Fibroblast of the aortic adventitia (primary cell): ENCODE data around the gene TBC1D2B. TPM values are rescaled to one million over a fixed set of nuclear protein-coding genes. Genes with fewer than 3 reads are reported as not detected.

Experiments
- DNase-seq: peaks from one replicate; pipeline ENCODE4 v3.0.0-alpha.2; 2010; ENCODE audit warnings: low read depth
- H3K4me3 ChIP-seq: 2 replicates; pipeline ENCODE4 v1.5.1; 2011; ENCODE audit warnings: low read depth, mild to moderate bottlenecking, control low read depth, low read length, moderate library complexity
- total RNA-seq: library from RNA; depleted of rRNA; stranded (reverse); fragments of >200 nt; gene quantifications from 2 replicates; pipeline ENCODE4 v1.2.3, GENCODE V29; 2012; ENCODE audit warnings: low replicate concordance
- TF ChIP-seq, protein P1 (sequence below): IDR thresholded peaks from 2 replicates; pipeline ENCODE4 v1.5.1; 2011; ENCODE audit warnings: mild to moderate bottlenecking, low read length, control low read depth, inconsistent platforms; ENCODE audit not compliant: insufficient read depth

TBC1D2B gene
- total RNA-seq, 1 donor = 28.9 TPM

DNA sequence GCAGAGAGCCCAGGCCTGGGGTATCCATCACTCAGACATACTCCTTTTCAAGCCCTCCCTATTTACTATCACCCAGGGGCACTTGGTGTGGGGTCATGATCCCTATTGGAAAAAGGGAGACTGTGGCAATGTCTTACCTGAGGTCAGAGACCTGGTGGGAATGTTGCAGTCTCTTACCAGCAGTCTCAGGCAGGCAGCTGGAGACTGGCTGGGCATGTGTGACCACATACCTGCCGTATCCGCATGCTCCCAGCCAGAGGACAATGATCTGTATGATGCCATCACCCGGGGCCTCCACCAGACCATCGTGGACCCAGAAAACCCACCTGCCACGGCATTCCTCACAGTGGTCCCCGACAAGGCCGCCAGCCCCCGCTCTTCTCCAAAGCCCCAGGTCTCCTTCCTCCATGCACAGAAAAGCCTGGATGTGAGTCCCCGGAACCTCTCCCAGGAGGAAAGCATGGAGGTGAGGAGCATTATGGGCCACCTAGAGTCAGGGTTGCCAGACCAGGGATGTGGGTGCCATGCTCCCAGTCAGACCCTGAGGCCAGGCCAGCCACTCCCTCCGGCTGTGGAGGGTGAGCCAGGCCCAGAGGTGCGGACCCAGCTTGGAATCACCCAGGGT is 20.7 kb upstream of the TBC1D2B start:
- no peak overlapping the region for H3K4me3 ChIP-seq
- DNase-seq = no peak
- TF ChIP-seq, protein P1, sequence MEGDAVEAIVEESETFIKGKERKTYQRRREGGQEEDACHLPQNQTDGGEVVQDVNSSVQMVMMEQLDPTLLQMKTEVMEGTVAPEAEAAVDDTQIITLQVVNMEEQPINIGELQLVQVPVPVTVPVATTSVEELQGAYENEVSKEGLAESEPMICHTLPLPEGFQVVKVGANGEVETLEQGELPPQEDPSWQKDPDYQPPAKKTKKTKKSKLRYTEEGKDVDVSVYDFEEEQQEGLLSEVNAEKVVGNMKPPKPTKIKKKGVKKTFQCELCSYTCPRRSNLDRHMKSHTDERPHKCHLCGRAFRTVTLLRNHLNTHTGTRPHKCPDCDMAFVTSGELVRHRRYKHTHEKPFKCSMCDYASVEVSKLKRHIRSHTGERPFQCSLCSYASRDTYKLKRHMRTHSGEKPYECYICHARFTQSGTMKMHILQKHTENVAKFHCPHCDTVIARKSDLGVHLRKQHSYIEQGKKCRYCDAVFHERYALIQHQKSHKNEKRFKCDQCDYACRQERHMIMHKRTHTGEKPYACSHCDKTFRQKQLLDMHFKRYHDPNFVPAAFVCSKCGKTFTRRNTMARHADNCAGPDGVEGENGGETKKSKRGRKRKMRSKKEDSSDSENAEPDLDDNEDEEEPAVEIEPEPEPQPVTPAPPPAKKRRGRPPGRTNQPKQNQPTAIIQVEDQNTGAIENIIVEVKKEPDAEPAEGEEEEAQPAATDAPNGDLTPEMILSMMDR = no peak

GRCh38 chr15:78097667-78098066 is 20.2 kb upstream of the TBC1D2B start:
- TF ChIP-seq, protein P1 = no peak
- no peak overlapping the region for H3K4me3 ChIP-seq
- no peak for DNase-seq

DNA sequence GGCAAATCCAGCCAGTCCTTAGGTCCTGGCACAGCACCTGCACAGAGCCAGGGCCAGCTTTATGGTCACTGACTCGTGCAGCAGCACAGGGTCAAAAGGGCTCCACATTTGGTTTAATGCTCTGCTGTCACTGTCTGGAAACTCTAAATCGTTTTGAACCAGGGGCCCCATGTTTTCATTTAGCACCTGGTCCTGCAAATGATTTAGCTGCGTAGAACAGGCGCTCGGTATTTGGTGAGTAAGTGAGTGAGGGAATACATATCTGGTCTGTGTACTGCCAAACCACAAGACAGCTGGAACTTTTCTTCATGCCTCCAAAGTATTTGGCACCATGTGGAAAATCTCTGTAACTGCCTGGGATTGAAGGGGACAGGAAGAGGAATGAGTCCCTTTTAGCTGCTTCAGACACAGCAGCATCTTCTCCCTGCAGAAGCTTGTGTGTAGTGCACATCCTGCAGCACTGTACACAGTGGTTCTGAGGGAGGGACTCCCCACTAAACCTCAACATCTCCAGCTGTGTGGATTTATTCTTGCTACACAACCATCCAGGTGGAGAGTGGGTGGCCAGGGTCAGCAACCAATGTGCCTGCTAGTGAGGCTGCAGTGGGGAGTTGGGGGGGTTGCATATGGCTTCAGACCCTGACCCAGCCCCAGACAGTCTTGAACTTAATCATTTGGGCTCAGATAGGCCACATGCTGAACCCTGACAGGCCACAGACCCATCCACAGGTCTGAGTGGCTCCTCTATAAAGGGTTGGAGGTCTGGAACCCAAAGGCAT is 15.9 kb upstream of the TBC1D2B start:
- H3K4me3 ChIP-seq = no peak overlapping the region
- peak; percentile 93 for DNase-seq
- TF ChIP-seq, protein P1 = no peak

DNA sequence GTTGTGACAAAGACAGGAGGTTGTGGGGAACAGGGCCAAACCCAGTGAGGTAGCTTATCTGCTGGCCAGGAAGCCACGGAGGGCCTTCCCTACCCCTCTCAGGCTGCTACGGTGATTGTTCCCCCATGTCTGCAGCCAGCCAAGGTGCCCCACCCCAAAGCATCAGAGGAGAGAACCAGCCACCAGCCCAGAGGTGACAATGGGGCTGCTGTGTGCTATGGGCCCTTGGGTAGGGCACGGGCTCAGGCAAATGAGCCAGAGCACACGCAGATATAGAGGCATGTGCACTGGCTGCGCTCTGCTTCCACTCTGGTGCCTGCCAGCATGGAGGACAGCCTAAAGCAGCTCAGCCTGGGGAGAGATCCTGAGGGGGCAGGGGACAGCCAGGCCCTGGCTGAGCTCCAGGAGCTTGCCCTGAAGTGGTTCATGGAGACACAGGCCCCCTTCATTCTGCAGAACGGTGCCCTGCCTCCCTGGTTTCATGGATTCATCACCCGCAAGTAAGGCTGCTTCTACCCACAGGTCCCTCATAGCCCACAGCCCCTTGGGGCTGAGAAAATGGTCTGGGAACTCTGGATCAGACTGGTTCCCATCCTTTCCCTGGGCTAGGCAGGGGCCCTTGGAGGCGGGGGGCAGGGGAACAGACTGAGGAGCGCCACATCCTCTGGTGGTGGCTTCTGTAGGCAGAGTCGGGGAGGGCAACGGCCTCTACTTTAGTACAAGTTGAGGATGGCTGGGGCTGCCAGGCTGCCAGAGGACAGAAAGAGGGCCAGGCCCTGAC is 14.9 kb upstream of the TBC1D2B start, which contains the start of gene SH2D7:
SH2D7 (plus strand) TSS at position 301 of the 781 bp plus-strand sequence; CDS start at position 325, 24 bp downstream.
- DNase-seq = peak; percentile 39
- TF ChIP-seq, protein P1 = no peak
- H3K4me3 ChIP-seq = no peak within 1 kb of the TSS

- DNase-seq = peak; percentile 54
- TF ChIP-seq, protein P1 = no peak
- no peak overlapping the region for H3K4me3 ChIP-seq
Measured at GRCh38 chr15:78090422-78091063, 13.0 kb upstream of the TBC1D2B start.

- no peak overlapping the region for H3K4me3 ChIP-seq
- DNase-seq = no peak
- TF ChIP-seq, protein P1 = no peak
Measured at GRCh38 chr15:78088773-78089080, 11.2 kb upstream of the TBC1D2B start.
